Activated CD8-positive, alpha-beta memory T cell treated with anti-CD3 and anti-CD28 coated beads, Interleukin-2, amount 50 U/mL, for 24 hours (primary cell): ENCODE data around the gene RPL34.
"Not testable (repeated sequence)": the region's sequence is repeated elsewhere in the genome, so short reads cannot be mapped to it uniquely, and the experiment has no call there.

Experiments used
- DNase-seq: peaks from one replicate; pipeline ENCODE4 v3.0.0-alpha.2; 2020; ENCODE audit errors: extremely low read depth

The RPL34 gene

GRCh38 chr4:108620101-108620932 lies at the start of gene RPL34:
RPL34 (plus strand) TSS chr4:108620576; CDS start chr4:108621960, 1,384 bp downstream.
- DNase-seq: peak; percentile 97

DNA sequence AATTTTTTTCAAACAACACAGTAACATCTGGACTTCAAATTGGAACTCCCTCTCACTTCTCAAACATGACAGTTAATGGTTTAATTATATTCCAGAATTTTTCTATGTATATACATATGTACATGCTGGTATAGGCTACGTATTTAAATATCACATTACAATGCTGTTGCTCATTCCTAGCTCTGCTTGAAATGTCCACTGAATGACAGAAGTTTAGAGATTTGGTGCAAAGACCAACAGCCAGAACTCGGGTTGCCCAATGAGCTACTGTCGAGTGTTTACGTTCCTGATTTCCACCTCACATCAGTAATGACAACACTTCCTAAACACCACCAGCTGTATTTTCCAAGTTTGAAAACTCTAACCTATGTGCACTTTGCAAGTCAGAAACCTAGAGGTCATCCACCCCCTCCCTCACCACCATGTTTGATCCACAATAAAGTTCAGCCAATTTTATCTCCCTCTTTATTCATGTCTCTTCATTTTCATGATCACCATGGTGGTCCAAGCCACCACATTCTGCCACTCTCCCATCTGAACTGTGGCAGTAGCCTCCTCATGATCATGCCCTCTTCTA lies 49.3 kb upstream of the RPL34 start:
- DNase-seq: no peak

DNA sequence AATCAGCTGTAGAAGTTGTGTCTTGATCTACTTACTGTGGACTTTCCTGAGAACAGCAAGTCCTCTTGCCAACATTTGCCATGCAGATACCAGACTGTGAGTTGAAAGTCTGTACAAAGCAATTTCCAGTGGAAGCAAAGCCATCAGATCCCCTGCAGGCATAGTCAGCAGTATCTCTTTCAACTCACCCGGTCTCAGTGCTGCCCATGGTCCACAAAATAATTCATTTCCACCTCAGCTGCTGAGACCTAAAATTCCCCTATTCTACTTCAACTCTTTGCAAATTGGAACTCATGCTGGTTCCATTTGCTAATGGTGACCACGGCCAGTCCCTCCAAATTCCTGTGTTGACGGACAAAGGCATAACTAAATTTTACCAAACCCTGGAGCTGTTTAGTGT lies 46.0 kb upstream of the RPL34 start:
- no peak for DNase-seq

- DNase-seq: no peak
These were observed 39.3 kb upstream of the RPL34 start for GRCh38 chr4:108581083-108581482.

DNA sequence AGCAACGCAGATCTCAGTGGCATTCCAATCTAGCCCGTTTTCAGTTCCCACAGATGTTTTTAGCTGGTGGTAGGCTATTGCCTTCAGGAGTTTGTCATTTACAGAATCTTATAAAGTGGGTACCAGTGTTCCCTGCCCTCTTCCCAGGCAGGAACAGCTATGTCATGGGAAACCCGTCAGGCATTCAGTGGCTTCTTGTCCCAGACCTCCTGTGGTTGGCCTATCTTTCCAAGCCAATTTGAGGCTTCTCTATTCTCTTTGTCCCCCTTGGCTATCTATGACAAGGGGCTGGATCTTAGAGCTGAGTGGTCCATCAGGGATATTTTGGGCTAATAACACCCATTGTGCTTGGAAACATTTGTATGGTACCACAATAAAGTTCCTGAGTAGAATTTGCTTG lies 33.6 kb upstream of the RPL34 start:
- no peak for DNase-seq

DNA sequence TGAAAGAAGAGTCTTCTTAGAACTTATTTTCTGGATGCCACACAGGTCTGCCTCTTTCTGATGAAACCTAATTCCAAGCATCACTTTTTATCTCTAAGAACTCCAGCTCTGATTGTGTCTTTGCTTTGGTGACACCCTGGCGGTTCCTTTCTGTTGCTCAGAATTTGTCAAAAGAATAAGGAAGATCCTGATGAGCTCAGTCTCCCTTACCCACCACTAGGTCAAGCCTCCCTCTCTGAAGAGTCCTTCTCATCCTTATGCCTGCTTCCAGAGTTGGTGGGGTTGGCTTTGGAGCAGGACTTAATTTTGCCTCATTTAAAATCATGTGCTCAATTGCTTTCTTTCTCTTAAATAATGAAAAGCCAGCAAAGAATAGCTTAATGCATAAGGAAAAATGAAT lies 31.5 kb upstream of the RPL34 start:
- DNase-seq: no peak

GRCh38 chr4:108589961-108590360 lies 30.4 kb upstream of the RPL34 start:
- no peak for DNase-seq

- DNase-seq: no peak
These were observed 29.6 kb upstream of the RPL34 start for GRCh38 chr4:108590776-108591175.

GRCh38 chr4:108592674-108592986 lies 27.7 kb upstream of the RPL34 start:
- no peak for DNase-seq

DNA sequence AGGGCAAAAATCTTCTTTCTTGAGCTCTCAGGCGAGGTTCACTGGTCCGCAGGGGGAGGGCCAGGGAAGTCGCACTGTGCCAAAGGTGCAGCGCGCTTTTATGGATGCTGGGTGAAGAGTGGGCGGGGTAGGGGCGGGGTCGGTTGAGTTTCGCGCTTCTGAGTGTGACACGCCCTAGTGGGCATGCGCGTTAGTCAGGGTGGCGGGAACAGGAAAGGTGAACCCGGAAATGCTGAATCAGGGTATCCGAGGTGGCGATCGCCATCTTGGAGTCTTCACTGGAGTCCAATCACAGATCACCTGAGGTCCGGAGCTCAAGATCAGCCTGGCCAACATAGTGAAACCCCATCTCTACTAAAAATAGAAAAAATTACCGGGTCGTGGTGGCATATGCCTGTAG lies 26.1 kb upstream of the RPL34 start:
- DNase-seq: not testable (repeated sequence)

GRCh38 chr4:108596344-108596743 lies 24.0 kb upstream of the RPL34 start:
- no peak for DNase-seq

DNA sequence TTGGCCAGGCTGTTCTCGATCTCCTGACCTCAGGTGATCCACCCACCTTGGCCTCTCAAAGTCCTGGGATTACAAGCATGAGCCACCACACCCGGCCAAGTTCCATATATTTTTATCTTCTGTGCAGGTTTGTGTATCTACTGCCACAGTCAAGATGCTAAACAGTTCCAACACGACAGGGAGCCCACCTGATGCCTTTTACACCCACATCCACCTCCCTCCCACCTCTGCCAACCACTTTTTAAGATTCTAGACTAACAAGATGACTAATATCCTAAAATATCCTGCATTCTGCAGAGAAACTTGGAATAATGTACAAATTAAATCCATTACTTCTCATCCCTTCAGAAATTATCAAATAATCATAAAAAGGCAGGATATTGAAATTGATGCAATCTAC lies 19.3 kb upstream of the RPL34 start:
- no peak for DNase-seq

DNA sequence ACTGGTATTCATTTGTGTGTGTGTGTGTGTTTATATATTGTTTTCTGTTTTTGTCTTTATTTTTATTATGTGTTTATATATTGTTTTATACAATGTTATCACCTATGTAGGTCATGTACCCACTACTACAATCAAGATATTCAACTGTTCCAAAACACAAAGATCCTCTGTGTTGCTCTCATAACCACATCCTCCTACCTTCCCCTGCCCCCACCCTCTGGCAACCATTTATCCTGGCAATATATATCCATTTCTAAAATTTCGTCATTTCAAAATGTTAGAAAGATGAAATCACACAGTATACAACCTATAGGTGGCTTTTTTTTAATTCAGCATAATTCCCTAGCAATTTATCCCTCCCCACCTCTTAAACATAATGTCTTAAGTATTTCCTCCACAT lies 18.8 kb upstream of the RPL34 start:
- no peak for DNase-seq

GRCh38 chr4:108602163-108602562 lies 18.2 kb upstream of the RPL34 start:
- no peak for DNase-seq

DNA sequence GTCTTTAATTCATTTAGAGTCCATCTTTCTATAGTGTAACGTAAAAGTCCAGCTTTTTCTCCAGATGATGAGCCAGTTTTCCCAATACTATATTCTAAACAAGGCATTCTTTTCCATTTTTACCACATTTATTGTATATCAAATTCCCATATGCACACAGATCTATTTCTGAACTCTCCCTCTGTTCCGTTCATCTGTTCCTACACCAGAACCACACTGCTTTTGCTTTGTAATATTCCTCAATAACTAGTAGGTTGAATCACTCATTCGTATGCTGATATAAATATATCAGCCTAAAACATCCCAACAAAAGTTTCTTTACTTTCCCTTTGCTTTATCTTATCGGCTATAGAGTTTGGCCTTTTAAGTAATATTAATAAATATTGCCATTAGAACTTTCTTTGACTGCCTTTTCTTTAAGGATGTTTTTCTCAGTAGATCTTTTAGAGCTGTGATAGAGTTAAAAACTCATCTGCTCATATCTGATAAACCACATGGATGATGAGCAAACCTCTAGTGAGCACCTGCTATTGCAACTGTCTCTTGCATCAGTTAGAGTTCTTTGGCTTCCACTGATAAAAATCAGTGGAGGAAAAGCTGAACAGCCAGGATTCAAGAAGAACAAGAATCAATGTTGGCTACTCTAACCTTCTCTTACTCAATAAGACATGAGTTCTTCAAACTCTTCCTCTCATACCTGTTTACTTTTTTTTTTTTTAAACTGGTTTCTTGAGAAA lies 13.1 kb upstream of the RPL34 start:
- no peak for DNase-seq

GRCh38 chr4:108611365-108611764 lies 9.0 kb upstream of the RPL34 start:
- no peak for DNase-seq

- no peak for DNase-seq
These were observed 8.0 kb upstream of the RPL34 start for GRCh38 chr4:108612365-108612764.

DNA sequence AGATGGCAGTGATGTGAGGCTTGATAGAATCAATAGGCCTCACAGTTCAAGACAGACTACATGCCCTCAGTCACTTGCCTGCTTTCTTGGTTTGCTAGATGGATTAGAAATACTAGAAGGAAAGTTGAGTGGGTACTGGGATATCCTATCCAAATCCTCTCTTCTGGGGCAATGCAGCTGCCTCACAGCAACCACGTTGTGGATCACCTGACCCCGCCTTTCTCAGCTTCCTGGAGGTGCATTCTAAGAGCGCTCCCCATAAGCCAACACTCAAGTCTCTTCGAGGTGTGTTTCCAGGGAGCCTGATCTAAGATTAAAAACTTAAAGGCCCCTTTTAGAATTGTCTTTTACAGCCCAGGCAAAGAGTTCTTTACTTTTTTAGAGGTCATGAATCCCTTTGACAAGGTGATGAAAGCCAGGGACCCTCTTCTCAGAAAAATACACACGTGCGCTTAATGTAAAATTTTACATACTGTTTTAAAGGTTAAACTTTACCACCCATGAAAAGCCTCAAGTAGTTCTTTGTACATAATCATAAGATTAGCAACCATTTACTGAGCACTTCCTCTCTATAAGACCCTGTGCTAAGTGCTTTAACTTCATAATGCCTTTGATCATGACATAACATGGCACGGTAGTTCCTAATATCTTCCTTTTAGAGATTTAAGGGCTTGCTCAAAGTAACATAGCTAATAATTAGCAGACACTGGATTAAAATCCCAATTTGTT lies 840 bp upstream of the RPL34 start:
- no peak for DNase-seq

DNA sequence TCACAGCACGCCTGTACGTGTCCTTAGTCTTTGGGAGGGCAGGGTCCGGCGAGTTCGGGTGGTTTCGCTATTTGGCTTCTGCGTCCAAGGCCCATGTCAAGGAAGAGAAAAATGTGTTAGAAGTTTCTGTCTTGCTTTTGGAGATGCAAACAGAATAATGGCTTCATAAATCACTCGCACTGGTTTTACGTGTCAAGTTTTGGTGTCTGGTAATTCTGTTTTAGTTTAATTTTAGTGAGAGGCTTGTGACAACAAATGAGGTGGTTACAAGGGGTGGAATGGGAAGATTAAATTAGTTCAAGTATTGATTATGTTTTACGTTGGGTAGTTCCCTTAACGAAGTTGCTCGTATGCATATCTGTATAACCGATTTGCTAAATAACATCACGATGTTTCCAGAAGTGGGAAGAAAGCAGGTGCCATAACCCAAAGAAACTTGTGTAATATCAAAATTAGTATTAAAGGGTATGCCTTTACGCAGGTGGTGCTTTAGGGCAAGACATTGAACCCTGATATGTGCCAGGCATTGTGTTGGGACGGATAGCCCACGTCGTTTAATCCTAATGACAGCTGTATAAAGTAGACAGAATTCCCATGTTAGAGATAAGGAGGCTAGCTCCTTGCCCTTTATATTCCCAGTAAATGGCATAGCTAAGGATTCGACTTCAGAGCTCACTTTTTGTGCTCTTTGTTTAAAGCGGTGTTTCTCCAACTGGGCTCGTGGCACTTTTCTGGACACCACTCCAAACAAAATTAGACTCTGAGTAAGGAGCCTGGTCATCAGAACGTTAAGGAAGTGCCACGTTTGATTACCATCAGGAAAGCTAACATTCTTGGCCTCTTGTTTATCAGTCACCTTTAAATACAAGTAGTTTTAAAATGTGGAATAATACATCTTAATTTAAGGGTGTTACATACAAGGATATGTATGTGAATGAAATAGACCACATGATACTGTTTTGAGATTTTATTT lies 843 bp downstream of the RPL34 start:
- no peak for DNase-seq

DNA sequence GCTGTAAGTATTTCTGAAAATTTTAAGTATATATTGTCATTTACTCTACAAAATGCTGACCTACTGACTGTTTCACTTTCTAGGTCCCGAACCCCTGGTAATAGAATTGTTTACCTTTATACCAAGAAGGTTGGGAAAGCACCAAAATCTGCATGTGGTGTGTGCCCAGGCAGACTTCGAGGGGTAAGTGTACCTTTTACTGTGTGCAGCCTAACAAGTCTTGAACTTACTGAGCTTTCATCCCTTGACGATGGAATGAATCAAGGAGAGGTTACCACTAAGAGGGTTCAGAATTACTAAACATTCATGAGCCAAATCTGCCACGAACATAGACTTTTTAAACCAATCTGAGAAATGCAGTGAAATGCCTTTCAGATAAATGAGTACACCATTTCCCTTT lies 1.6 kb downstream of the RPL34 start:
- no peak for DNase-seq

- no peak for DNase-seq
These were observed 2.5 kb downstream of the RPL34 start for GRCh38 chr4:108622828-108623227.
